GM19023 (cell line): ENCODE measurements around the gene SGCD.

Experiments
- ATAC-seq: cut with Tn5 transposase; IDR thresholded peaks from one replicate; pipeline ENCODE4 v1.9.1; 2021; ENCODE audit warnings: mild to moderate bottlenecking, moderate library complexity; ENCODE audit not compliant: unreplicated experiment

Gene SGCD

DNA sequence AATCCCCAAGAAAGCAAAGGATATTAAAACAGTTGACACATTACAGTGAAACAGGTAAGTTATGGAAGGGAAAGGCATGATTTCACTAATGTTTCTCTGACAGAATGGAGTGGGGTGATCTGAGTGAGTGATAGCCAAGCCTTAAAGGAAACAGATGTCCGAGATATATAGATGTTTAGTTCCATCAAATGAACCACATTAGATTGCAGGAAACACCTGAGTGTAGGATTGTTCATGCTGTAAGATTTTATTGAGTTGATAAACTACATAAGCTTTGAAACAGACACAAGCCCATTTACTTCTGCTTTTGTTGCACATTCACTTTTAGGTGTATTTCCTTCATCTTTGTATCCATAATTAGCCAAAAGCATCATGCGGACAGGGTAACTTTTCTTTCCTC is 356.0 kb downstream of the SGCD start:
- ATAC-seq = no peak

DNA sequence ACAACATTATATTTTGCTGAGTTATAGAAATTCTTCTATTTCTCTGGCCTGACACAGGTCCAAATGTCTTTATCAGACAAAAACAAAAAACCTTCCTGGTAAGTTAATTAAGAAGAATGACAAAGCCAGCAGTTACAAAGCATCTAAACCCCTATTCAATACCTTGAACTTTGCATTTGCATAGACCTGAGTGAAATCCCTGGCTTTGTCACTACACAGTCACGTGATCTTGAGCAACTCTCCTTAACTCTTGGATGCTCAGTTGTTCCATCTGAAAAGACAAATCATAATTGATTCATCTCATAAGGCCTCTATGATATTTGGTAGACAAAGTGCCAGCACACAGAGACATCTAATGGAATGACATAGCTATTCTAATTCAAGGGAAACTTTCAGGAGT is 356.5 kb downstream of the SGCD start:
- no peak for ATAC-seq

- no peak for ATAC-seq
Observed at GRCh38 chr5:156684216-156684615, 357.3 kb downstream of the SGCD start.

- no peak for ATAC-seq
Observed at GRCh38 chr5:156685481-156685880, 358.5 kb downstream of the SGCD start.

- ATAC-seq = no peak
Observed at GRCh38 chr5:156686380-156686779, 359.4 kb downstream of the SGCD start.

GRCh38 chr5:156686796-156687195 is 359.8 kb downstream of the SGCD start:
- ATAC-seq = no peak

DNA sequence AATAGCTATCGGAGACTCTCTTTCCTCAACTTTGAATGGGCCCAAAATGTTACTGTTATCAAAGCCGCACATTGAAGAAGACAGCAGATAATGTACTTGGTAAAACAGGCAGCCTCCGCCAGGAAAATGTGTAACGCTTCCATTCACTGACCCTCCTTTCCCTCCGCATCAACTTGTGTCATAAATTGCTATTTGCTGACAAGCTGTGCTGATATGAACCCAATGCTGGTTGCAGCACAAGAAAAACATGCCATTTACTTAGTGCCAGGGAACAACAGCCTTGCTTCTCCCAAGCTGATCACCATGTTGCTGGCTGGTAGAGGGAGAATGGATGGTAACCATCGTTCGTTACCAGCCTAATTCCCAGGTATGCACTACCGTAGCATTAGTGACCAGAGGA is 360.6 kb downstream of the SGCD start:
- ATAC-seq = no peak

- no peak for ATAC-seq
Observed at GRCh38 chr5:156691572-156691971, 364.6 kb downstream of the SGCD start.

- ATAC-seq = no peak
Observed at GRCh38 chr5:156693113-156693512, 366.1 kb downstream of the SGCD start.

GRCh38 chr5:156694598-156694997 is 367.6 kb downstream of the SGCD start:
- no peak for ATAC-seq

- ATAC-seq = no peak
Observed at GRCh38 chr5:156695774-156696173, 368.8 kb downstream of the SGCD start.

- ATAC-seq = no peak
Observed at GRCh38 chr5:156698323-156698722, 371.4 kb downstream of the SGCD start.

DNA sequence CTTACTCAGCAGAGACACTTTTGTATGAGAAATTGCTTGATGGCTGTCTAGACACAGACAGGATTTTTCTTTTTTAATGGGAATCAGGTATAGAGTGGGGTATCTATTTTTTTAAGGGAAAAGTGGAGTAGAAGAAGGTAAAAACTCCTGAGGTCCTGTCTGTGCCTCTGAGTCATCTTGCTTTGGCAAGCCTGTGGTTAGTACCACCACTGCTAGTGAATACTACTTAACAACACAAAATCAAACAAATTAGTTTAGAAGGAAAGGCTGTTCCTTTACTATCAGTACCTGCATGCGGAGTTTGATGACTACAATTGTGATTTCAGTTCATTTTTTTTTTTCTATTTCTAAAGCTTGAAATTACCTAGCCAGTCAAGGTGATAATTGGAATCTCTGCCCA is 372.2 kb downstream of the SGCD start:
- ATAC-seq = no peak

- ATAC-seq = no peak
Observed at GRCh38 chr5:156704139-156704538, 377.2 kb downstream of the SGCD start.

DNA sequence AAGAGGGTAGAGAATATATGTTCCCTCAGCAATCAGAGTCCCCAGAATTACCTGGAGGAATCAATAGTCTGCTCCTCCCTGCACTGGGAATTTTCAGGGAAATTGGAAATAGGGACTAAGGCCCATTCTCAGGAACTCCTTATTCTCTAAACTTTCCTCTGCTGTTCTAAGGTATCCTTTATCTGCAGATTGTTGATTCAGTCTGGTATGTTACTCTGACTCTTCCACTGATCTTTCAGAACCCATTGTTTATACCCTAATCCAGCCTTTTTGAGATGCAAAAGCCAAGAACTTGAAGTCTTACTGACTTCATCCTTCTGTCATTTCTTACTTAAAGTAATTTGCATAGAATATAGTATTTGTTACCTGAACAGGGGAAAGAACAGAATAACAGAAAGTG is 379.7 kb downstream of the SGCD start:
- no peak for ATAC-seq

DNA sequence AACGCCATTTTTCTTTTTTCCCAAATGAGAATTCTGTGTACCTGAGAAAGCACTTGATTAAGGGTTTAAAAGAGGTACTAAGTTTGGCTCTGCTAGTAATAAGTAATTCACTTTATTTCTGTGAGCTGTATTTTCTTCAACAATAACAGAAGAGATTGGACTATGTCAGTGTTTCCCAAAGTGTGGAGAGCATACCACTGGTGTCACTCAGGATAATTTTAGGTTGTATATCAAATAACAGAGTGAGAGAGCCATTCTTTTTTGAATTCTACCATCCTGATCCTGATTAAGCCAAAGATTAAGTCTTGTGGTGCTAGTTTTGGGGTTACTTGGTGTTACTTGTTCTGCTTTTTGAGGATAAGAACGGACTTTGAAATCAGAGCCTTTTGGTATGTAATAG is 380.8 kb downstream of the SGCD start:
- no peak for ATAC-seq

DNA sequence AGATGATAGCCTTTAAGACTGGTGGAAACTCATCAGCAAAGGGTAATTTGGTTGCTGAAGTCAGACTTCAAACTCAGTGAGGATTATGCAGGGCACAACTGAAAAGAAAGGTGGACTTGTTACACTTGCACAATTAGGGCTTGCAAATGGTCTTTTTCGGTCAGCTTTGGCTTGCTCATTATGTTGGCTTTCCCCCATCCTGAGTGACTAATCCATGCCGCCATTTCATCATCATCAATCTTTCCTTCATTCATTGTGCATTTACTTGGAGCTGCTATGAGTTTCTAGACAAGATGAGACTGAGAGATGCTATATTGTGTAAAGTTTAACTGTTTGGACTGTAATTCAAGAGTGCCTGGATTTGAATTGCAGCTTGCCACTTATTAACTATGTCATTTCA is 388.3 kb downstream of the SGCD start:
- no peak for ATAC-seq

DNA sequence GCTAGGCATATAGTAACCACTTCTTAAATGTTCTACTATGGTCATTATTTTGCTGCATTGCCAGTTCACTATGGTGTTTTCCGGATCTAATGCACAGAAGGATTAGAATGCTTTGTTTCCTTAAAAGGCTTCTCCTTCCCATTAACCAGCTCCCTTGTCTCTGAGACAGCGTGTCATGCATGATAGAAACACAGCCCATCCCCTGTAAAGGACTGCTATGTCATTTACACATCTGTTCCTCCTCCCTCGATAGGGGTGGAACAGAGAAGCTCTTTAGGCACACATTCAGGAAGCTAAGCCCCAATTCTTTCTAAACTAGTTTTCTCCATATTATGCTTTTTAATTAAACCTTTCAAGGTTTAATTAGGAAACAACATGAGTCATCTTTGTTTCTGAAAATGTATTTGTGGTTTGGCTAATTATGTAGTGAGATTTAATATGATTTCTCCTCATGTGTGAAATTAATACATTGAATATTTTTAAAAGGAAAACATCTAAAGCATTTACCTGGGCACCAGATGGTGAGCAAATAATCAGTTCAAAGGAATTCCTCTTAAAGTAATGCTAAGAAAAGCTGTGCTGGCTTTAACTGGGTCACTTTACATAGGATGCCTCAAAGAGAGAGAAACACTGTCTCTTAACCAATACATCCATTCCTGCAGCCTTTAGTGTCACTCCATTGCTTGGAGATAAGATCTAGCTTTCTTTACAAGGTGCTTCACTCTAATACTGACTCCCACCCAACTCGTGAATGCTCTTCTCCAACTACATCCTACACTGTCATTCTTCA is 389.8 kb downstream of the SGCD start:
- no peak for ATAC-seq

GRCh38 chr5:156718985-156719384 is 392.0 kb downstream of the SGCD start:
- ATAC-seq = no peak

DNA sequence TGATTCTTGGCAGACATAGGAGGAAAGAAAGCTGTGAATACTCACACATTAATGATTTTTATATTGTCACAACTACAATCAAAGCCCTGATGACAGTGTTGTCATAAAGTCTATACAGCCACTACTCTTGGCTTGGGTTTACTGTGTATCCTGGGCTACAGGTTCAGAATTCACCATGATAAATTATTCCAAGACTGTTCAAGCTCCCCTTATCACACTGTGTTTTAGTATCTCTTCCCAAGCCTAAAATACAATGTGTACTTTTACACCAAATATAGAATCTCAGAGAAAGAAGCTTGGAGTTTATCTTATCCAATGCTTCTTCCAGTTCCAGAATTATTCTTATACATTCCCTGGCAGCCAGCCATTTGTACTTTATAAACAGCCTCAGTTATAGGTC is 395.4 kb downstream of the SGCD start:
- no peak for ATAC-seq

GRCh38 chr5:156735477-156735876 is 408.5 kb downstream of the SGCD start:
- ATAC-seq = no peak

DNA sequence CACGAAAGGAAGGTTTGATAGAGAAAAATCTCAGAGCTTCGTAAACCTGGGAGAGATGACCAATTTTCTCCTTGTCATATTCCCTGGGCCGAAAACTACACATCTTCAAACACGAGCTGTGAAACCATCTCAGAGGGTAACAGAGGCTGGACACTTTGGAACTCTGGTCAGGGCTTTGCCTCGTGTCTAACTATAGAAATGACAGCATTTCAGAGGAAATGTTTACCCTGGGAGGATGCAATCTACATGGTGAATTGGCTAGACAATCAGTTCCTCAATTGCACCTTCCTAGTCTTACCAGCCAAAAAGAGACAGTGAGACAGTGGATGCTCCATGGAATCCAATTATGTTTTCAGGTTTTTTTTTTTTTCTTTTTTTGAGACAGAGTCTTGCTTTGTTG is 414.6 kb downstream of the SGCD start:
- ATAC-seq = no peak

DNA sequence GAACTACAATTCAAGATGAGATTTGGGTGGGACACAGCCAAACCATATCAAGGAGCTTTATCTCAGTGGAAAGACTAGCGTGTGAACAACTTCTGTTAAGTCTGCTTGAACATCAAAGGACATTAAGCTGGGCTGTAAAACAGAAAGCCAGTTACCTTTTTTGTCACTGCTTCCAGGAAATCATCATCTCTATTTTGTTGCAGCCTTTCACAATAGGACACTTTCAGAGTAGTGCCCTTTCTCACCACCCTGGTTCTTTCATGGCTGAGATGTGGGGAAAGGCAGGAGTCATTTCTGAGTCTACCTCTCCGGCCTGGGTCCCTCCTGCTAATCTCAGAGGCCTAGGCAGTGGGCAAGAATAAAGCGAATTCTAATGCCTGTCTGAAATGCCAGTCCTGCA is 426.9 kb downstream of the SGCD start:
- ATAC-seq = no peak
